DMS53 treated with DMSO at 0.1 percent for 48 hours (cell line): Measurements from ENCODE around the gene NR3C2.
A peak's percentile ranks its signal among the peaks of the same experiment; 100 is the strongest.
"Not testable (repeated sequence)": the region's sequence is repeated elsewhere in the genome, so short reads cannot be mapped to it uniquely, and the experiment has no call there.

Experiments used
- DNase-seq: peaks from one replicate; lab custom pipeline; 2025; ENCODE audit not compliant: unreplicated experiment; lab: John Stamatoyannopoulos, UW

Gene NR3C2

DNA sequence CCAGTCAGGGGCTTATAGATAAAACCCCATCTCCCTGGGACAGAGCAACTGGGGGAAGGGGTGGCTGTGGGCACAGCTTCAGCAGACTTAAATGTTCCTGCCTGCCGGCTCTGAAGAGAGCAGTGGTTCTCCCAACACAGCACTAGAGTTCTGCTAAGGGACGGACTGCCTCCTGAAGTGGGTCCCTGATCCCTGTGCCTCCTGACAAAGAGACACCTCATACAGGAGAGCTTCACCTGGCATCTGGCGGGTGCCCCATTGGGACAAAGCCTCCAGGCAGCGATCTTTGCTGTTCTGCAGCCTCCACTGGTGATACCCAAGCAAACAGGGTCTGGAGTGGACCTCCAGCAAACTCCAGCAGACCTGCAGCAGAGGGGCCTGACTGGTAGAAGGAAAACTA, 359.1 kb downstream of the NR3C2 start:
- DNase-seq: not testable (repeated sequence)

DNA sequence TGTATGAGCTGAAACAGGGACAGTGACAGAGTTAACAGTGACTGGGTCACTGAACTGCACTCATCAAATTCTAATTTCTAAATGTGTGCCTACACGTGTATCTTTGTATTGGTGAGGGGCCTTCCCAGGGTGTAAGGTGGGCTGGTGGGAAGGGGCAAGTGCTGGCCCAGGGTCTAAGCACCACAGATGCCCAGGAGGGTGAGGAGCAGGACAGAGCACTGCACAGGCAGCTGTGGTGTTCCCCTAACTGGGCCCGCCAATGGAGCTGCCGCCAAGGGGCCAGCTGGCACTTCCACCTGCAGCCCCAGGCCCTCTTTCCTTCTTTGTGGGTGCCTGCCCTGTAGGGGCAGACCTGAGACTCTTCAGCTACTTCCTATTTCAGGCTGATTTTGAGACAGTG, 360.5 kb downstream of the NR3C2 start:
- no peak for DNase-seq

DNA sequence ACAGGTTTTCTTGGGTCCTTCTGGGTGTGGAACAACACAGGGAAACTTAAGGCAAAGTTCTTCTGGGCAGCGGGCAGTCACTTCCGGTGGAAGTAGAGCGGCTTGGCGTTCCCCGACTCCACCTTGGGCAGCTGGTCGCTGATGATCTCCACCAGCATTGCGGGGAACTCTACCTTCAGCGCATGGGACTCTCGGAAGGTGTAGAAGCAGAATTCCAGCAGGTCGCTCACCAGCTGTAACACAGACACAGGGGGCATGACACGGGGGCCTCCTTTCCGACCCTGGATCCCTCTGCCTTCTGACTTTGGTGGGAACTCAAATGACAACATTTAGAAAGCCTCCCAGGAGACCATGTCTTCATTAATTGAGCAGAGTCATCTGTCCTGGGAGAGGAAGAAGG, 360.9 kb downstream of the NR3C2 start:
- no peak for DNase-seq

DNA sequence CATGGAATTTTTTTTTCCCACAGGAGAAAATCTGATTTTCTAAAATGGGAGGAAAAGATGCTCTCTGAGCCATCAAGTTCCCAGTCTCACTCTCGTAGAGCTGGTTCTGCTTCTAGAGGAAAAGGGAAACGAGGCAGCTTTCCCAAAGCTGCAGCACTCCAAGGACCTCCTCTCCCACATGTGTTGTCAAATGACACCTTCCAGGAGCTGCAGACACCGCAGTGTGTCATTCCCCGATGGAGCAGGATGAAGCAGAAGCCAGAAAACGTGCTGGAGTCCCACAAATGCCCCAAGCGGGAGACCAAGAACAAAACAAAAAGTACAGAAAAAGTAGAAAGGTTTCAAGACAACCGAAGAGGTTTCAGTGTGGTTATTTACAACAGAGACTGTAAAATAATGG, 362.3 kb downstream of the NR3C2 start:
- no peak for DNase-seq

DNA sequence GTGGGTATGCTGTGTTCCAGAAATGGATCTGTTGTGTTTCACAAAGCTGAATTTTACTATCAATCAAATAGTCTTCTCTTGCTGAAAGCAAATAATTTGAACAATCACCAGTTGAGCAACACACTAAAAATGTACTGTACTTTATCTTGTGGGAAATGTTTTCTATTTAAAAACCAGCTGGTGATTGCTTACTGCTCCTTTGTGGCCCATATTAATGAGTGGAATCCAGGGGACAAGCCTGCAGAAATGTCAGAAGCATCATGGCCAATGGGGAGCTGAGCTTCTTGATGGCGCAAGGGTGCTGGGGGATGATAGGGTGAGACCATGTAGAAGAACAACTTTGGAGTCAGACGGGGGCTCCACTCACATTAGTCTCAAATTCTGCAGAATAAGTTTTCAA, 364.2 kb downstream of the NR3C2 start:
- DNase-seq: no peak

DNA sequence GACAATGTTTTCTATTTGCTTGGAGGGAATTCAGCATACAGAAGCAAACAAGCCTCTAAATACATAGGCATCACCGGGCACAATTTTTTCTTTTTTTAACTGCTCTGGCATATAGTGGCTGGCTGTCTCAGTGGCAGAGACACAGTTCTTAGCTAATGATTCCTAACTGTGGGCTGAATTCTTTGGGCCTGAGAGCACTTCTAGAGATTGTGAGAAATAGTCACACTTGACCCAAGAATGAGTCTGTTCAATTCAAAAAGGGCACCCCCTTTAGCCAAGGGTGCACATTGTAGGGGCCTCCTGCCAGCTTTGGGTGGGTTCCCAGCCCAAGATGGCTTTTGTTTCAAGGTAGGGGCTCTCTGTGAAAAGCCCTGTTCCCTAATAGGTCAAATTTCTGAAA, 364.6 kb downstream of the NR3C2 start:
- no peak for DNase-seq

DNA sequence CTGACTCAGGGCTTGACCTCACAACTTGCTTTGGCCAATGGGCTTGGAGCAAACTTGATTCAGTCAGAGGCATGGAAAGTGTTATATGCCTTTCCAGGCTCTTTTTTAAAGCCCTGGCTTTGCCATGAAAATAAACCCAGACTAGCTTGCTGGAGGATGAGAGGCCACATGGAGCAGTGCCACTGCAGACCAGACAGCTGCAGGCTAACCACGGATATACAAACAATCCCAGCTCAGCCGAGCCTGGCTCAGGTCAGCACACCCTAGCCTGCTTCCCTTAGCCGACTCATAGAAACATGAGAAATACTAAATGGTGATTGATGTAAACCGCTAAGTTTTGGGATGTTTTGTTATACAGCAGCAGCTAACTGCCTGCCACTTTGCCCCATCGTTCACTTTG, 365.2 kb downstream of the NR3C2 start:
- DNase-seq: no peak

DNA sequence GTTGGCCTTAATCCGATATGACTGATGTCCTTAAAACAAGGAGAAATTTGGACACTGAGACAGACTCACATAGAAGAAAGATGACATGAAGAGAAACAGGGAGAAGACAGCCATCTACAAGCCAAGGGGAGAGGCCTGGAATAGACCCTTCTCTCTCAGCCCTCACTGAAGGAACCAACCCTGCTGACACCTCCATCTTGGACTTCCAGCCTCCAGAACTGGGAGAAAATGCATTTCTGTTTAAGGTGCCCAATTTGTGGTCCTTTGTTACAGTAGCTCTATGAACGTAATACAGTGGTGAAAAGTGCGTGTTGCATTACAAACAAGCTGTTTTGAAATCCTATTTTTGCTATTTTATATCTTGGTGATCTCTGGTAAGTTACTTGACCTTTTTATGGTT, 366.8 kb downstream of the NR3C2 start:
- no peak for DNase-seq

DNA sequence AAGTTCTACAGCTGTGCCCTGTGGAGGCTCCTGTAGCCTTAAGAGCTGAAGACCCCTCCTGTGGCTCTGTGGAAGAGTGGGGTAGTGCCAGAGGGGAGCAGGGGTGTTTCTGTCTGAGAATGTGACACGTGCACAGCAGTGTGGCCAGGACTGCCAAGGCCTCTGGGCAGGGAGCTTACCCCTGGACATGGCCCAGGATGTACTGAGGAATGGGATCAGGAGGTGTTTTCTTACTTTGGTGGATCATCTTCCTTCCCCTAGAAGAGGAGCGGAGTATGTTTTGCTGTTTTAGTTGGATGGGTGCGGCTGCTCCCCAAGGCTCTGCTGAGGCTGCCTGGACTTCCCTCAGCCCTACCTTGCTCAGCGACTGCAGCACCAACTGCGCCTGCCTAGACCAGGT, 367.8 kb downstream of the NR3C2 start:
- DNase-seq: no peak

DNA sequence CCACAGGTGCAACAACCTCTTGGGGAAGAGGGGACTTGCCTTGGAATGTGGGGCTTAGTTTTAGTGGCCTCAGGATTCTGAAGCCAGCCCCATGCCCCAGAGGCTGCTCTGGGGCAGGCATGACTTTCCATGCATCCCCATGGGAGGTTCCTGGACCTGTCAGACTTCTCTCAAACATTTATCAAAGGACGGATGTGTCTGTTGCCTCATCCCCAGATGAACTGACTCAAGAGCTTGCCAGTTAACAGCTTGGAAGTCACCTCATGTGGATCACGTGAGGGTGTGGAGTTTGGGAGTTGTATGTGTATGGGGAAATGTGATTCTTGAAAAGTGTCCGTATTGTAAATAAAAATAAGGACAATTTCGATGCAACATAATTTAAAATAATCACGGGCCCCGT, 368.9 kb downstream of the NR3C2 start:
- DNase-seq: no peak

DNA sequence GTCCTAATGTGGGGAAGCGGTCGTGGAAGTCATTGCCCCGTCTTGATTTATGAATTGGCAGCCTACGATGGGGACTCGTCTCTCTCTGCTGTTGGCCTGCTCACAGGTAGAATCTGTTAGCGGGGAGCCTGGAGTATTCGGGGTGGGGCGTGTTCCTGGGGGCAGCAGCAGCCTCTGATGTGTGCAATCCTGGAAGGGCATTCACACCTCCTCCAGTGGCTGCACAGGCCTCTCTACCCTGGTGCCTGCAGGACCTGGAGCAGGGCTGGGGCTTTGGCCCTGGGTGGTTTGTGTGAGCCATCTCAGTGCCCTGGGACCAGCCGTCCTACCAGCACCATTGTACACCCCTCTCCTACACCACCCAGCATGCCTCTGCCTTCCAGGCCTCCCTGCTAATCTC, 369.4 kb downstream of the NR3C2 start:
- DNase-seq: no peak

DNA sequence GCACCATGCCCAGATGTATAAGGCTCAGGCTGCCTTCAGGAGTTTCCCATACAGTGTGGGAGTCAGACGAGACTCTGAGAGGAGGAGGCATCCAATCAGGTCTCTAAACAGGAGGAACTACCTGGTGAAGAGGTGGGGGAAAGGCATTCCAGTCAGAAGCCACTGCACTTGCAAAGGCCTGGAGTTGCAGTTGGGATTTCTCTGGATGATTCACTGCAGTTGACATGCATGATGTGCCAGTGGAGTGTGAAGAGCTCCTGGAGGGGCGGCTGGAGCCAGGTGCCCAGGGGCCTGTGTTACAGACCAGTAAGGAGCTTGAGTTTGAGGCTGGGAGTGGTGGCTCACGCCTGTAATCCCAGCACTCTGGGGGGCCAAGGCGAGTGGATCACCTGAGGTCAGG, 371.2 kb downstream of the NR3C2 start:
- DNase-seq: no peak

DNA sequence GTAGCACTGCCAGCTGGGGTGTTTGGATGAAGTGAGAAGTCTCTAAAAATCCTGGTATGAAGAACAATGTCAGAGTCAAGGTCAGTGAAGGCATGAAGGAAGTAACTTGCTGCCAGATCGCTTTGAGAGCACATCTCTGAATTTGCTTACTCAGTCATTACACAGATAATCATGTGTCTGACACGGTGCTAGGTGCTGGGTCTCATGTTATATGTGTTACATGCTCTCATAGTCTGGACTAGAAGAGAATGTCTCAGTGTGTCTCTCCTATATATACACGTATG, 372.4 kb downstream of the NR3C2 start:
- no peak for DNase-seq

DNA sequence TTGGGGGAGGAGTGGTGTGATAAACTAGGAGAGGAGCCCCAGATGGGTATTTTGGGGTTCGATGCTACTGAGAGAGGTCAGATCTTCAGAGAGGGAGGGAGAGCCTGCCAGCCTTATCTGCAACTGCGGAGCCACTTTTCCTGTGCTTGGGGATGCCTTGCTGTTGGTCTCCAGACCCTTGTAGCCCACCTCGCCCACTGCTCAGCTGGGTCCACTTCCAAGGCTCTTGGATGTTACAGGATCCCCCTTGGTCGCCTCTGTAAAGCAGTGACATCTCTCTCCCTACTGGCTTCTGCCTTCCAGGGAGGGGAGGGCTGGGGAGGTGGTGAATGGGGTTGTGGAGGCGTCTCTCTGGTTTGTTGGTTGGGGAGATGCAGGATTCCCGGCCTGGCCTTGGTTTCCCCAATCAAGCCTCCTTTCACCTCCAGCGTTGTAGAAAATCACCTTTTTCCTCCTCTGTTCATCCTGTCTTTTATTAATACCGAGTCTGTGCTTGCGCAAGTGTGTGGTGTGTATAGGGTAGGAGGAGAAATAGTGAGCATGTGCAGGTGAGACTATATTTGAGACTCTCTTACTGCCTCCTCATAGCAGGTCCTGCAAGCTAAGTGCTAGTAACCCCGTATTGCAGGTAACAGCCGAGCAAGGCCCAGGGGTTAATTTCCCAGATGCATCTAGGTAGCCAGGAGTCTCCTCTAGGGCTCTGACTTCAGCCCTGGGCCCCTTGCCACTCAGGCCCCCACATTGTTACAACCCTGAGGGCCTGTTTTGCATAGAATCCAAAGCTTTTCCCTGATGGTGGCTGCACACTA, 372.9 kb downstream of the NR3C2 start:
- DNase-seq: no peak

DNA sequence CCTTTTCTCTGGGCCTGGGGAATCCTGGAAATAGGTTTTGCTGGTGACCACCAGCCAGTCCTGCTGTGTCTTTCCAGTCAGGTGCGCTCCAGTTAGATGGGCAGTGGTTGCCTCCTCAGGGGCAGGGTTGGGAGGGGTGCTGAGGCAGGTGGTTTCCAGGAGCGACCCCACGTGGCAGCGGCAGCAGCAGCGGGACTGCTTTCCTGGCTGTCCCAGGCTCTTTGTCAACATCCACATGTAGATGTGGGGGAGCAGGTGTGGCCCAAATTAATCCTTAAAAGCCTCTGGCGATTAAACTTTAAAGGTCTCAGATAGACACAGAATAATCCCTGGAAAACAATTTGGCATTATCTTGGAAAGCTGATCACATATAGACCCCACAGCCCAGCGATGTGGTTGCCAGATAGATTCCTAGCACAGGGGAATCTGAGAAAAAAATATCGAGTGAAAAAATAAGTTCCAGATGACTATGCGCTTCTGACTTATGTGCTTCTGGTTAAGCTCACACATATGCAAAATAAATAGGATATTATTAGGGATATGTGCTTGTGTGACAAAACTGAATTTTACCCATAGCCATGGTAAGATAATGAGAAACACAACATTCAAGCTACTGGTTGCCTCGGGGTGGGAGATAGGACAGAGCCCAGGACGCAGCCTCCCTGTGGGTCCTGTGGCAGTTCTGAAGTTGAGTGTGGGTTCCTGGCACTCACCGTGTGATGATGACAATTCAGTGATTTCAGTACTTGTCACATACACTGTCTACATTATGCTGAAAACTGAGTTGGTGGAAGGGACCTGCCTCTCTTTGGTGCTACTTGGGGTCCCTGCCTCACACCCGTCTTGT, 373.9 kb downstream of the NR3C2 start:
- DNase-seq: no peak

DNA sequence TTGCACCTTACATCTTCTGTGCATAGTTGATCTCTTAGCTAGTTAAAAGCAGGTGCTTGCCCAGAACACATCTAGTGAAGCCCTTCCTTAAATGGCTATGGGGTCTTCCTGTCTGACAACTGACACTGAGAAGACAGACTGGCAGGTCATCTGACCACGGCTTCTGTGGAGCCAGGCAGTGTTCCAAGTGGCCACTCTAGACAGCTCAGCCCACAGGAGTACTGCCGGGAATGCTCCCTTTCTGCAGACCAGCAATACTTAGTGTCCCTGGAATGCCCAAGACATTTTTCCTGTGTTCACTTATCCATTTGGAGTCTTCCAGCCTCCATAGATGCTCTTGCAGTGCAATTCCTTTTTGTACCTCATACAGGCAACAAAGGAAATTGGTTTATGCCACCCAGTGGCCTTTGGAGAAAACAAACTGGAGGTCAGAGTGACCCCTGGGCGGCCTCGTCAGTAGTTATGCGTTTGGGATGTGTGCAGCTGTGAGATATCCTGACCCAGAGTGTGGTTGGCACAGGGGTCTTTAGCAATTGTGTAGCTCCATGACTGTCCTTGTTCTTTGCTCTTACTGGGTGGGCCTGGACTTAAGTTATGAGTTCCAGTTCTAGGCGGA, 374.8 kb downstream of the NR3C2 start:
- no peak for DNase-seq

DNA sequence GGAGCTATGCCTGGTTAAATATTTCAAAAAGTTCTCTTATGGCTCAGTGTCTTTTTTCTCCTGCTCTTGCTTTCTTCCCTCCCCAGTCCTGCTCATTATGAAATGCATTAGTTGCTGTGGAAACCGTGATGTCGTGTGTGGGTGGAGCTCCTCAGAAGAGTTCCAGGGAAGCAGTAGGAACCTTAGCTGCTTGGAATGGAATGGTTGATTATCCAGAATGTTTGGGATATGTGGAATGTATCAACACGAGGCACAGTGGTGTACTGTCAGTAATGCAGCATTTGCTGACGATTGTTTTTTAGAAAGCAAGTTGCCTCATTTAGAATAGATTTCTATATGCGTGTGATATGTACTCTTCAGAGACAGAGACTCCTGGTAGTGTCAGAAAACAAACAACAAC, 377.1 kb downstream of the NR3C2 start:
- DNase-seq: no peak

DNA sequence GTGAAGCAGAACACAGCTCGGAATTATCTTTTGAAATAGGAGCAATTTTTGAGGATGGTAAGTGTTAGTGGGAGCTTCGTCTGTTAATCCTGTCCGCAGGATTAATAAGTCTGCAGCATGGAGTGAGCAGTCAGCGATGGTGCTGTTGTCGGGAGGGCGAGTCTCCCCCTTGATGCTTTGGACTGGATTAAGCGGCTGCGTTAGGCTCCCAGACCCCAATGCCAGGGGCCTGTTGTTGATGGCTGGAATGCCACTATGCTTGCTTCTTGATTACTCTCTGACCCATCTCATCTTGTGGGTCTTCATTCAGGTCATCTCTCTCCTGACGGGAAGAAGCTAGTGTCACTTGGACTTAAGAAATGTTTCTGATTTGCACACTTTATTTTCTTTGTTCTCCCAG, 377.8 kb downstream of the NR3C2 start:
- DNase-seq: no peak

DNA sequence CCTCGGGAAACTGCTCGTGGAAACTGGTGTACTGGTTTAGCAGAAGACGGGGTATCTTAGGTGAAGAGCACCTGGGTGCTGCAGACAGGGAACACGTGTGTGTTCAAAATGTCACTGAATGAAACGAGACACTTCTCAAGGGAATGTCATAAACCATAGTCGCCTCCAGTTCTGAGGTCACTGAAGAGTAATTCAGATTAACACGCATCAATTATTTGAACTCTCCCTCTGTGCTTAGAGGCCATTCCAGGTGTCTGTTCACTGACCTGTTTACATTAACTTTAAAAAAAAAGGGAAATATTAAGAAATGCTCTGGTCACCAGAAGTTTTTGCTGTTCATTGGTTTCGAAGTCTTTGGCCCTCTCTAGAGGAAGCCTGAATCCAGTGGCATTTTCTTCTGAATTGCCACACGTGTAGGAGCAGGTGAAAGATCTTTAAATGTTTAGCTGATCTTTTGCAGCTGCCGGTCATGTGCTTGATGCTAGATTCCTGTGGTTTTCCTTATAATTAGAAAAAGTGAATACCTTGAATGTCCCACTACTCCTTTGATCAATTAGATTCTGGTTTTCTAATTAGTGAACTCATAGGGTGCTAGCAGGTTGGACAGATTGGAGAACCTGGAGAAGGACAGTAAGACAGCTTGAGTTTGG, 379.8 kb downstream of the NR3C2 start:
- DNase-seq: no peak

DNA sequence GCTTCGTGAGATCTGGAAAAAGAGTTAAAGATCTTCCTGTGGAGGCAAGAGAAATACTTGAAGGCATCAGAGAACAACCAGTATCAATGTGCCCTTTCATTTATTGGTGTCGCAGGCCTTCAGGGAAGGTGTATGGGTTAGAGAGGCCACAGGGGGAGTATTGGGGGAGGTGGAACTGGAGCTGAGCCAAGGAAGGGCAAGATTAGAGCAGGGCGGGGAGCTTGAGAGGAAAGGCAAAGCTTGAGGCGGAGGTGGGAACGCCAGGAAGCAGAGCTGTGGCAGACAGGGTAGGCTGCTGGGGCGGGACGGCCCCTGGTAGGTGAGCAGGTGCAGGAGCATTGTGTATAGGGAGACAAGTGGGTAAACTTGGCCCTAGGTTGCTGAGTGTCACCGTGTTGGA, 380.4 kb downstream of the NR3C2 start:
- DNase-seq: peak; percentile 6

DNA sequence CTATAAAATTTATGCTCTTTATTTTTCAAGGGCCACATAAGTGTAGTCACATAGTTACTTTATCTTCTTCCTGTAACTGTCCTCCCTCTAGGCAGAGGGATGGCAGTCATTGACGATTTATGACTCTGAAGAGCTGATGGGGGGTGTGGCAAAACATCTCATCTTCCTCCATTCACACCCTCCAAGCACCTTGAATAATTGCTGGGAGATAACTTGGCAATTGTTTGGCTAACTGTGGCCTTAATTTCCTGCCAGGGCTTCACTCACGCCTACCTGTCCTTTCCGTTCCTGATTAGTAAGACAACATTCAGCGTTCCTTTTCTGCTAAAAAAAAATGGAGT, 381.1 kb downstream of the NR3C2 start:
- no peak for DNase-seq
